Mesenchymal stem cell (in vitro differentiated cells and primary cell): ENCODE measurements around the gene RCAN3.

Experiments used
- DNase-seq: peaks from one replicate; pipeline ENCODE4 v3.0.0-alpha.2; 2013
- H2AFZ ChIP-seq: one replicate; pipeline ENCODE4 v1.6.1; 2013; ENCODE audit warnings: low read depth, mild to moderate bottlenecking, control low read depth, inconsistent platforms, low read length, moderate library complexity
- H2AK5ac ChIP-seq: 2 replicates; pipeline ENCODE4 v1.6.1; 2013; ENCODE audit warnings: low read length, moderate library complexity, mild to moderate bottlenecking, inconsistent platforms; ENCODE audit not compliant: severe bottlenecking
- H2BK120ac ChIP-seq: one replicate; pipeline ENCODE4 v1.6.1; 2013; ENCODE audit warnings: low read depth, mild to moderate bottlenecking, inconsistent platforms, low read length, moderate library complexity
- H2BK12ac ChIP-seq, 2 experiments: one replicate each; pipeline ENCODE4 v1.6.1; 2013; ENCODE audit warnings: inconsistent platforms in 2 of 2, low read length in 2 of 2, mild to moderate bottlenecking in 2 of 2, moderate library complexity in 2 of 2, control low read depth in 1 of 2
- H2BK15ac ChIP-seq: one replicate; pipeline ENCODE4 v1.6.1; 2013; ENCODE audit warnings: mild to moderate bottlenecking, low read depth, inconsistent platforms; ENCODE audit not compliant: poor library complexity, severe bottlenecking
- H2BK5ac ChIP-seq: 2 replicates; pipeline ENCODE4 v1.6.1; 2013; ENCODE audit warnings: low read depth, mild to moderate bottlenecking, low read length, control low read depth, inconsistent platforms; ENCODE audit not compliant: poor library complexity, severe bottlenecking
- H3K14ac ChIP-seq, 2 experiments: one replicate each; pipeline ENCODE4 v1.6.1; 2013; ENCODE audit warnings: inconsistent platforms in 2 of 2, low read length in 2 of 2, control low read depth in 1 of 2, mild to moderate bottlenecking in 1 of 2, moderate library complexity in 1 of 2
- H3K18ac ChIP-seq, 2 experiments: one replicate each; pipeline ENCODE4 v1.6.1; 2013; ENCODE audit warnings: inconsistent platforms in 2 of 2, low read length in 2 of 2, control low read depth in 1 of 2, low read depth in 1 of 2, mild to moderate bottlenecking in 1 of 2
- H3K23ac ChIP-seq, 2 experiments: one replicate each; pipeline ENCODE4 v1.6.1; 2013; ENCODE audit warnings: inconsistent platforms in 2 of 2, low read length in 2 of 2, mild to moderate bottlenecking in 2 of 2, moderate library complexity in 2 of 2, control low read depth in 1 of 2
- H3K27ac ChIP-seq: 2 replicates; pipeline ENCODE4 v1.5.1; 2013; ENCODE audit warnings: mild to moderate bottlenecking, moderate library complexity, low read length, control low read depth, inconsistent platforms; ENCODE audit not compliant: poor library complexity, severe bottlenecking
- H3K27me3 ChIP-seq, 2 experiments: 2 replicates each; pipeline versions ENCODE4 v1.6.1 to v1.7.0; 2013; ENCODE audit warnings: low read length in 2 of 2, mild to moderate bottlenecking in 2 of 2, moderate library complexity in 2 of 2, control low read depth in 1 of 2, inconsistent platforms in 1 of 2; ENCODE audit not compliant: control insufficient read depth in 1 of 2, insufficient read depth in 1 of 2
- H3K36me3 ChIP-seq, 2 experiments: 2 replicates each; pipeline versions ENCODE4 v1.6.1 to v1.7.0; 2013; ENCODE audit warnings: low read length in 2 of 2, control low read depth in 1 of 2, inconsistent platforms in 1 of 2, low read depth in 1 of 2, mild to moderate bottlenecking in 1 of 2; ENCODE audit not compliant: insufficient read depth in 2 of 2, control insufficient read depth in 1 of 2
- H3K4ac ChIP-seq, 2 experiments: one replicate each; pipeline ENCODE4 v1.6.1; 2013; ENCODE audit warnings: inconsistent platforms in 2 of 2, low read length in 2 of 2, mild to moderate bottlenecking in 2 of 2, moderate library complexity in 2 of 2, control low read depth in 1 of 2, low read depth in 1 of 2
- H3K4me1 ChIP-seq: 2 replicates; pipeline ENCODE4 v1.6.1; 2013; ENCODE audit warnings: low read depth, low read length, control low read depth; ENCODE audit not compliant: control insufficient read depth, insufficient read depth
- H3K4me2 ChIP-seq: 2 replicates; pipeline ENCODE4 v1.6.1; 2013; ENCODE audit warnings: low read length, mild to moderate bottlenecking, inconsistent platforms; ENCODE audit not compliant: poor library complexity, severe bottlenecking
- H3K4me3 ChIP-seq, 2 experiments: 2 replicates each; pipeline versions ENCODE4 v1.5.1 to v1.7.0; 2013; ENCODE audit warnings: low read length in 2 of 2, mild to moderate bottlenecking in 2 of 2, control low read depth in 1 of 2, low read depth in 1 of 2; ENCODE audit not compliant: insufficient read depth in 1 of 2
- H3K79me1 ChIP-seq: replicated peaks from 2 replicates; pipeline ENCODE4 v1.6.1; 2013; ENCODE audit warnings: mild to moderate bottlenecking, control low read depth, low read length, inconsistent platforms; ENCODE audit not compliant: poor library complexity, severe bottlenecking
- H3K9ac ChIP-seq: 2 replicates; pipeline ENCODE4 v1.7.0; 2013; ENCODE audit warnings: mild to moderate bottlenecking, low read length, moderate library complexity
- H3K9me3 ChIP-seq: 2 replicates; pipeline ENCODE4 v1.7.0; 2013; ENCODE audit warnings: mild to moderate bottlenecking, low read length; ENCODE audit not compliant: control insufficient read depth
- H4K8ac ChIP-seq: one replicate; pipeline ENCODE4 v1.6.1; 2013; ENCODE audit warnings: inconsistent platforms, mild to moderate bottlenecking, low read length, moderate library complexity
- H4K91ac ChIP-seq: one replicate; pipeline ENCODE4 v1.6.1; 2013; ENCODE audit warnings: mild to moderate bottlenecking, low read length, inconsistent platforms
- WGBS: methylation state at CpG from one replicate; pipeline ENCODE4 v1.1.7; 2013; ENCODE audit warnings: mixed read lengths; 5-methylcytosine and 5-hydroxymethylcytosine counted together

The RCAN3 gene

DNA sequence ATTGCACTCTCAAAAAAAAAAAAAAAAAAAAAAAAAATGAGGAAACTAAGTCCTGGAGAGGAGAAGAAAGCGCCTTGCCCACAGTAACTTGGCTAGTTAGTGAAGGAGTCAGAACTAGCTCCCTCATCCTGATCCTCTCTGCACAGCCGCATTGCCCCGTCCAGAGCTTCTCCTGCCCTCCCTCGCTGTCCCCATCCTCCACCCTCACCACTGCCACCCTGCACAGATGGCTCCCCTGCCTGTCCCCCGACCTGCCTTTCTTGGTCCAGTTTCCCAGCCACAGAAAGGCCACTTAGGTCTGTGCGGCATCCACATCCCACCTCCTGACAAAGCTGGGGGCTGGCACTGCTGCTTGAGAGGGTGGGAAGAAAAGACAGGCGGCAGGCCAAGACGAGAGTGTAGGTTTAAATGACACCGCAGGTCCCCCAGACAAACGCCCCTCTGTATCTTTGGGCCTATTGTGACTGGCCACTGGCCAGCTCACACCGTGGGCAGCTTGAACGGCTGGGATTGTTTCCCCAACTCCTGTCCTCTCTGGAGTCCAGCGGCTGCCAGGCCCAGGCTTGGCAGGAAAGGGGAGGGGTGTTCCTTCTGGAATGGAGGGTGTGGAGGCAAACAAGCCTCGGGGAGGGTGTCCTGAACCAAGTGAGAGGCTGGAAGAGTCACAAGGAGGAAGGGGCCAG, 73.4 kb downstream of the RCAN3 start:
- no peak overlapping the region for H2BK15ac ChIP-seq
- H3K36me3 ChIP-seq = no peaks in the 10 kb centered on the region
- no peak overlapping the region for H2BK120ac ChIP-seq
- no peak overlapping the region for H3K27ac ChIP-seq
- H2AFZ ChIP-seq = no peak overlapping the region
- no peaks in the 10 kb centered on the region for H3K9me3 ChIP-seq
- H3K4me2 ChIP-seq = no peak overlapping the region
- no peak for DNase-seq
- no peaks in the 10 kb centered on the region for H3K79me1 ChIP-seq
- H4K91ac ChIP-seq = no peak overlapping the region
- no peak overlapping the region for H3K14ac ChIP-seq
- H3K27me3 ChIP-seq = peaks cover 5 to 23% of the 10 kb centered on the region in 2 experiments
- no peak overlapping the region for H3K18ac ChIP-seq
- no peak overlapping the region for H2BK12ac ChIP-seq
- H3K9ac ChIP-seq = no peak overlapping the region
- no peak overlapping the region for H2AK5ac ChIP-seq
- H3K23ac ChIP-seq = no peak overlapping the region
- H2BK5ac ChIP-seq = no peak overlapping the region
- no peaks in the 10 kb centered on the region for H3K4me1 ChIP-seq
- WGBS = 86% methylated on average over 13 of the region's 14 CpGs
- no peak overlapping the region for H3K4ac ChIP-seq
- H3K4me3 ChIP-seq = no peak overlapping the region
- peak overlapping the region; percentile 41 for H4K8ac ChIP-seq

DNA sequence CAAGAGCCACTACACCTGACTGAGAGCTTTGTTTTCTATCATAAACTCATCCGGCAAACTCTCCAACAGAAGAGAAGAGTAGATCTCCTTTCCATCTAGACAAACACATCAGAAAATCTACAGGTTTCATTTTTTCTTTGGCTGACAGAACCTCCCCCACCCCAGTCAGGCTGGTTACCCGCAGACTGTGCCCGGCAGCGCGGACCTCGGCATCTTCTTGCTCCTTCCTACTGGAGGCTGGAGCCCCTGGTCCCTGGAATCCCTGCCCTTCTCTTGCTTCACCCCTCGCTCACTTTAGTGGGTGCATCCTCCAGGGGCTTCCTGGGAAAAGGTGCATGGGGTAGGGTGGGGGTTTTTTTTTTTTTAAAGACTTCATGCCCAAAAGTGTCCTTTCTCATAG, 76.2 kb downstream of the RCAN3 start:
- Histone ChIP-seq H2BK15ac (no peak overlapping the region), H3K4me1 (no peaks in the 10 kb centered on the region), H2BK5ac (no peak overlapping the region), H3K4ac (no peak overlapping the region), H4K8ac (no peak overlapping the region), H4K91ac (no peak overlapping the region), H3K9me3 (no peaks in the 10 kb centered on the region), H3K23ac (no peak overlapping the region), H3K27ac (no peak overlapping the region), H2BK120ac (no peak overlapping the region), H3K36me3 (no peaks in the 10 kb centered on the region), H3K4me2 (no peak overlapping the region), H3K14ac (no peak overlapping the region), H3K79me1 (no peaks in the 10 kb centered on the region), H3K9ac (no peak overlapping the region), H2BK12ac (no peak overlapping the region), H2AFZ (no peak overlapping the region), H3K27me3 (peaks cover 6 to 31% of the 10 kb centered on the region in 2 experiments), H3K4me3 (no peak overlapping the region), H2AK5ac (no peak overlapping the region), H3K18ac (no peak overlapping the region)
- no peak for DNase-seq
- 95% methylated on average over 6 of the region's 7 CpGs for WGBS

DNA sequence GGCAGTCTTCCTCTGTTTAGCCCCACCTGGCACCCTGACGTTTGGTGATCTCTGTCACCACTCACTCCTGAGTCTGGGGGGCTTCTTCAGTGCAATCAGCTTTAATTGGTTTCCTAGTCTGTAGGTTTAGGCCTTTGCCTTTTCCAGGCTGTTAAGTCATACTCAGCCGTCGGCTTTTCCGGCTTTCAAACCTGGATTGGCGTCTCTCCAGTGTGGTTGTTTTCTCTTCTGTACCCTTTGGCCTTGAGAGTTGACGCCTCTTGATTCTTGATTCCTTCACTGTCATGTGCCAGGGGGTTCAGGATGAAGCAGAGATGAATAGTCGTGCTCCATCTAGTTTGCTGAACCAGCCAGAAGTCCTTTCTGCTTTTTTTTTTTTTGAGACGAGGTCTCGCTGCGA, 78.1 kb downstream of the RCAN3 start:
- Histone ChIP-seq H3K79me1 (no peaks in the 10 kb centered on the region), H3K18ac (no peak overlapping the region), H4K8ac (no peak overlapping the region), H3K4me3 (no peak overlapping the region), H2AK5ac (no peak overlapping the region), H3K36me3 (no peaks in the 10 kb centered on the region), H3K9me3 (no peaks in the 10 kb centered on the region), H3K27ac (no peak overlapping the region), H2BK12ac (no peak overlapping the region), H2BK120ac (no peak overlapping the region), H3K27me3 (peaks cover 23 to 44% of the 10 kb centered on the region in 2 experiments), H2BK5ac (no peak overlapping the region), H2AFZ (no peak overlapping the region), H3K4me1 (no peaks in the 10 kb centered on the region), H4K91ac (no peak overlapping the region), H3K9ac (no peak overlapping the region), H2BK15ac (no peak overlapping the region), H3K4ac (no peak overlapping the region), H3K14ac (no peak overlapping the region), H3K4me2 (no peak overlapping the region), H3K23ac (no peak overlapping the region)
- no peak for DNase-seq
- WGBS = 85% methylated on average over 9 of the region's 10 CpGs

DNA sequence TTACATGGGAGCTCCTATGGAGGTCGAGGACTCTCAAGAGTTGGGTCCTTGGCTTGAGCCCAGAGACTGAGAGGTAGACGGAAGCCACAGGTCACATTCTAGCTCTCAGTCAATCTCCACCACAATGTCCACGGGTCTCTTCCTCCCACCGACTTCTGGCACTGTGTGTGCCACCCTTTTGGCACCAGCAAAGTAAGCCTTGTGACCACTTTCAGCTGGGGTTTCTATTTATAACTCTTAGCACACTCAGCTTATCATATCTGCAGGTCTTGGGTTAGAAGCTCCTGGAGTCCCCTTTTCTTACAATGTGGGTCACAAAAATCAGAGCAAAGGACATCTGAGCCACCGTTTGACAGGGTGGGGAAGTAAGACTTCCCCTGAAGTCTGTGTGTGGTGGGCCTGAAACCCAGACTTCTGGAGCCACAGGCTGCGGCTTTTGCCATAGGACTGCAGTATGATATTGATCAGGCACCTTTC, 81.6 kb downstream of the RCAN3 start:
- Histone ChIP-seq H3K18ac (no peak overlapping the region), H3K36me3 (no peaks in the 10 kb centered on the region), H3K4me1 (no peaks in the 10 kb centered on the region), H2AK5ac (no peak overlapping the region), H3K23ac (no peak overlapping the region), H3K14ac (no peak overlapping the region), H3K27me3 (peaks cover 27 to 63% of the 10 kb centered on the region in 2 experiments), H3K9me3 (no peaks in the 10 kb centered on the region), H3K4ac (no peak overlapping the region), H2BK15ac (no peak overlapping the region), H2BK120ac (no peak overlapping the region), H4K8ac (no peak overlapping the region), H3K4me2 (no peak overlapping the region), H3K9ac (no peak overlapping the region), H2BK12ac (no peak overlapping the region), H3K79me1 (no peaks in the 10 kb centered on the region), H4K91ac (no peak overlapping the region), H3K27ac (no peak overlapping the region), H2BK5ac (no peak overlapping the region), H2AFZ (no peak overlapping the region), H3K4me3 (no peak overlapping the region)
- WGBS = 91% methylated on average over 6 of the region's 6 CpGs
- DNase-seq = no peak
